ENCODE measurements around the gene CDKN1C.

GRCh38 chr11:2847561-2847960, 38.0 kb downstream of the CDKN1C start:
- TF ChIP-seq, protein P1, sequence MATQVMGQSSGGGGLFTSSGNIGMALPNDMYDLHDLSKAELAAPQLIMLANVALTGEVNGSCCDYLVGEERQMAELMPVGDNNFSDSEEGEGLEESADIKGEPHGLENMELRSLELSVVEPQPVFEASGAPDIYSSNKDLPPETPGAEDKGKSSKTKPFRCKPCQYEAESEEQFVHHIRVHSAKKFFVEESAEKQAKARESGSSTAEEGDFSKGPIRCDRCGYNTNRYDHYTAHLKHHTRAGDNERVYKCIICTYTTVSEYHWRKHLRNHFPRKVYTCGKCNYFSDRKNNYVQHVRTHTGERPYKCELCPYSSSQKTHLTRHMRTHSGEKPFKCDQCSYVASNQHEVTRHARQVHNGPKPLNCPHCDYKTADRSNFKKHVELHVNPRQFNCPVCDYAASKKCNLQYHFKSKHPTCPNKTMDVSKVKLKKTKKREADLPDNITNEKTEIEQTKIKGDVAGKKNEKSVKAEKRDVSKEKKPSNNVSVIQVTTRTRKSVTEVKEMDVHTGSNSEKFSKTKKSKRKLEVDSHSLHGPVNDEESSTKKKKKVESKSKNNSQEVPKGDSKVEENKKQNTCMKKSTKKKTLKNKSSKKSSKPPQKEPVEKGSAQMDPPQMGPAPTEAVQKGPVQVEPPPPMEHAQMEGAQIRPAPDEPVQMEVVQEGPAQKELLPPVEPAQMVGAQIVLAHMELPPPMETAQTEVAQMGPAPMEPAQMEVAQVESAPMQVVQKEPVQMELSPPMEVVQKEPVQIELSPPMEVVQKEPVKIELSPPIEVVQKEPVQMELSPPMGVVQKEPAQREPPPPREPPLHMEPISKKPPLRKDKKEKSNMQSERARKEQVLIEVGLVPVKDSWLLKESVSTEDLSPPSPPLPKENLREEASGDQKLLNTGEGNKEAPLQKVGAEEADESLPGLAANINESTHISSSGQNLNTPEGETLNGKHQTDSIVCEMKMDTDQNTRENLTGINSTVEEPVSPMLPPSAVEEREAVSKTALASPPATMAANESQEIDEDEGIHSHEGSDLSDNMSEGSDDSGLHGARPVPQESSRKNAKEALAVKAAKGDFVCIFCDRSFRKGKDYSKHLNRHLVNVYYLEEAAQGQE (IDR thresholded peaks at IDR 0.05; ENCODE audit: insufficient read depth in 1 of 2, low read depth in 2 of 2, low read length in 2 of 2), result no peak
- TF ChIP-seq POLR2AphosphoS5 (IDR thresholded peaks at IDR 0.05; ENCODE audit: low read depth, low read length), result no peak
- TF ChIP-seq TAF1 (IDR thresholded peaks at IDR 0.05; ENCODE audit: borderline replicate concordance, insufficient read depth, low read length), result no peak
- no peak for TF ChIP-seq FOXP2 (optimal IDR thresholded peaks at IDR 0.05; ENCODE audit: borderline replicate concordance, extremely low read depth, extremely low read length, insufficient read depth)
